MCF 10A (cell line): ENCODE results near the gene RALGDS. TPM values are rescaled to one million over a fixed set of nuclear protein-coding genes. Genes with fewer than 3 reads are reported as not detected.
"Not testable (repeated sequence)": the region's sequence is repeated elsewhere in the genome, so short reads cannot be mapped to it uniquely, and the experiment has no call there.

Experiments
- BruUV-seq: library from RNA; stranded (reverse); fragments of 400-500 nt; replicated peaks from 2 replicates; lab custom pipeline; 2021; lab: Mats Ljungman, UMichigan
- CTCF ChIA-PET: fragments of 300-600 bp; sonication (Branson Sonifier 250); formaldehyde crosslinking; extraction: SDS; loops from one replicate; lab custom pipeline; 2021; ENCODE audit warnings: antibody characterized with exemption, inconsistent platforms; lab: Yijun Ruan, JAX
- POLR2A ChIA-PET: fragments of 300-600, 350-650 bp; sonication (Branson Sonifier 250); formaldehyde crosslinking; extraction: SDS; loops from one replicate; lab custom pipeline; 2020; ENCODE audit warnings: antibody characterized with exemption, inconsistent platforms; lab: Yijun Ruan, JAX
- DNase-seq: peaks from one replicate; pipeline ENCODE4 v3.0.0-alpha.2; 2018; ENCODE audit not compliant: unreplicated experiment
- H3K27ac Mint-ChIP-seq: one replicate; pipeline ENCODE4 v1.8.0; 2022; ENCODE audit warnings: mild to moderate bottlenecking, low read depth, mixed read lengths; ENCODE audit not compliant: unreplicated experiment
- H3K27me3 Mint-ChIP-seq: one replicate; pipeline ENCODE4 v1.8.0; 2022; ENCODE audit warnings: mixed read lengths; ENCODE audit not compliant: insufficient read depth, unreplicated experiment
- H3K36me3 Mint-ChIP-seq: one replicate; pipeline ENCODE4 v1.8.0; 2022; ENCODE audit warnings: mild to moderate bottlenecking, moderate library complexity, mixed read lengths; ENCODE audit not compliant: insufficient read depth, unreplicated experiment
- H3K4me1 Mint-ChIP-seq: one replicate; pipeline ENCODE4 v1.8.0; 2022; ENCODE audit warnings: mixed read lengths; ENCODE audit not compliant: insufficient read depth, unreplicated experiment
- H3K4me3 Mint-ChIP-seq: one replicate; pipeline ENCODE4 v1.8.0; 2022; ENCODE audit warnings: mild to moderate bottlenecking, moderate library complexity, mixed read lengths; ENCODE audit not compliant: unreplicated experiment
- H3K9me3 Mint-ChIP-seq: one replicate; pipeline ENCODE4 v1.8.0; 2022; ENCODE audit warnings: mixed read lengths; ENCODE audit not compliant: unreplicated experiment
- CTCF ChIP-seq: fragments of 200-600 bp; IDR thresholded peaks from one replicate; pipeline ENCODE4 v1.8.0; 2022; ENCODE audit warnings: antibody characterized with exemption, mild to moderate bottlenecking; ENCODE audit not compliant: unreplicated experiment
- intact Hi-C: fragments of 100-400 bp; cut with micrococcal nuclease; formaldehyde crosslinking; loops from 2 replicates; pipeline ENCODE4 v1.14.1; 2022
- total RNA-seq: library from RNA; stranded (reverse); gene quantifications from 2 replicates; pipeline ENCODE4 v1.2.3, GENCODE V29; 2022

Gene RALGDS
- total RNA-seq, 1 experiment from 2014 or later = 14.2 TPM

- Mint-ChIP-seq H3K27me3 (no peaks in the 10 kb centered on the region), H3K36me3 (no peaks in the 10 kb centered on the region), H3K4me3 (no peak overlapping the region), H3K27ac (no peak overlapping the region), H3K4me1 (peaks cover 10% of the 10 kb centered on the region), H3K9me3 (no peaks in the 10 kb centered on the region)
- DNase-seq = no peak
- POLR2A ChIA-PET = no interaction called here
- no peak for TF ChIP-seq CTCF
- intact Hi-C loops = no loop called here
- CTCF ChIA-PET = interaction anchor here (1.1 kb wide), 1 partner anchor 24 kb away, joined by 3 read pairs; no protein-coding TSS in a partner anchor
- no TSS peak for BruUV-seq
Observed at GRCh38 chr9:133071484-133072150, 49.4 kb downstream of the RALGDS start.

- DNase-seq, CTCF ChIA-PET, BruUV-seq, POLR2A ChIA-PET, H3K27me3 Mint-ChIP-seq, H3K9me3 Mint-ChIP-seq, H3K4me3 Mint-ChIP-seq, intact Hi-C loops, H3K4me1 Mint-ChIP-seq, H3K36me3 Mint-ChIP-seq, H3K27ac Mint-ChIP-seq: not testable (repeated sequence)
Observed at GRCh38 chr9:133070985-133071384, 50.1 kb downstream of the RALGDS start.

DNA sequence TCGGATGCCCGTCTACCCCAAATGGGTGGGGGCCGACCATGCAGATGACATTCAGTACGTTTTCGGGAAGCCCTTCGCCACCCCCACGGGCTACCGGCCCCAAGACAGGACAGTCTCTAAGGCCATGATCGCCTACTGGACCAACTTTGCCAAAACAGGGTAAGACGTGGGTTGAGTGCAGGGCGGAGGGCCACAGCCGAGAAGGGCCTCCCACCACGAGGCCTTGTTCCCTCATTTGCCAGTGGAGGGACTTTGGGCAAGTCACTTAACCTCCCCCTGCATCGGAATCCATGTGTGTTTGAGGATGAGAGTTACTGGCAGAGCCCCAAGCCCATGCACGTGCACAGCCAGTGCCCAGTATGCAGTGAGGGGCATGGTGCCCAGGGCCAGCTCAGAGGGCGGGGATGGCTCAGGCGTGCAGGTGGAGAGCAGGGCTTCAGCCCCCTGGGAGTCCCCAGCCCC lies 50.5 kb downstream of the RALGDS start:
- H3K9me3 Mint-ChIP-seq, H3K4me3 Mint-ChIP-seq, intact Hi-C loops, BruUV-seq, H3K4me1 Mint-ChIP-seq, DNase-seq, H3K36me3 Mint-ChIP-seq, H3K27ac Mint-ChIP-seq, H3K27me3 Mint-ChIP-seq, CTCF ChIA-PET, POLR2A ChIA-PET: not testable (repeated sequence)

- ChIA-PET CTCF (interaction anchor here (0.6 kb wide), 1 partner anchor 28 kb away, joined by 3 read pairs; no protein-coding TSS in a partner anchor), POLR2A (interaction anchor here (1.2 to 1.8 kb wide), 3 partner anchors 11 to 76 kb away, joined by 4 to 18 read pairs (median 6); partner anchors contain the start of gene GTF3C5)
- H3K27me3 Mint-ChIP-seq, H3K9me3 Mint-ChIP-seq, H3K4me1 Mint-ChIP-seq, intact Hi-C loops, BruUV-seq, DNase-seq, H3K4me3 Mint-ChIP-seq, H3K36me3 Mint-ChIP-seq: not testable (repeated sequence)
- H3K27ac Mint-ChIP-seq = peak overlapping the region; percentile 61
Observed at GRCh38 chr9:133068431-133068830, 52.6 kb downstream of the RALGDS start.

DNA sequence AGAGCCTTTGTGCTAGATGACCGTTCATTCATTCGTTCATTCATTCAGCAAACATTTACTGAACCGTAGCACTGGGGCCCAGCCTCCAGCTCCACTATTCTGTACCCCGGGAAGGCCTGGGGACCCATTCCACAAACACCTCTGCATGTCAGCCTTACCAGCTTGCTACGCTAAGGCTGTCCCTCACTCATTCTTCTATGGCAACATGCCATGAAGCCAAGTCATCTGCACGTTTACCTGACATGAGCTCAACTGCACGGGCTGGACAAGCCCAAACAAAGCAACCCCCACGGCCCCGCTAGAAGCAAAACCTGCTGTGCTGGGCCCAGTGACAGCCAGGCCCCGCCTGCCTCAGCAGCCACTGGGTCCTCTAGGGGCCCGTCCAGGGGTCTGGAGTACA lies 53.2 kb downstream of the RALGDS start:
- H3K4me3 Mint-ChIP-seq = no peak overlapping the region
- H3K9me3 Mint-ChIP-seq = no peaks in the 10 kb centered on the region
- H3K36me3 Mint-ChIP-seq = no peaks in the 10 kb centered on the region
- no peak for TF ChIP-seq CTCF
- CTCF ChIA-PET = interaction anchor here (0.6 to 1.6 kb wide), 7 partner anchors 10 to 79 kb away, joined by 3 to 8 read pairs (median 4); no protein-coding TSS in a partner anchor
- H3K4me1 Mint-ChIP-seq = no peaks in the 10 kb centered on the region
- DNase-seq = peak; percentile 71
- H3K27ac Mint-ChIP-seq = peak overlapping the region; percentile 61
- H3K27me3 Mint-ChIP-seq = no peaks in the 10 kb centered on the region
- intact Hi-C loops = no loop called here
- POLR2A ChIA-PET = interaction anchor here (1.1 to 1.8 kb wide), 4 partner anchors 10 to 76 kb away, joined by 3 to 18 read pairs (median 5); partner anchors contain the start of gene GTF3C5
- no TSS peak for BruUV-seq
